Liver (tissue), 9 donors: ENCODE measurements around the gene TRIM7. TPM values are rescaled to one million over a fixed set of nuclear protein-coding genes. Genes with fewer than 3 reads are reported as not detected.

ENCODE experiments used
- DNase-seq: peaks from one replicate; pipeline ENCODE4 v3.0.0-alpha.2; 2017; ENCODE audit warnings: low spot score
- H3K27ac ChIP-seq, 2 donors: one replicate each; pipeline ENCODE4 v1.7.0; 2013; ENCODE audit warnings: inconsistent platforms in 2 of 2, low read length in 2 of 2, control low read depth in 1 of 2, low read depth in 1 of 2, mild to moderate bottlenecking in 1 of 2
- H3K27me3 ChIP-seq, 4 donors: one replicate each; pipeline versions ENCODE4 v1.6.1 to v1.7.0; 2013; ENCODE audit warnings: low read length in 3 of 4, inconsistent platforms in 1 of 4, mild to moderate bottlenecking in 1 of 4, moderate library complexity in 1 of 4; ENCODE audit not compliant: control insufficient read depth in 4 of 4, insufficient read depth in 4 of 4
- H3K36me3 ChIP-seq, 4 donors: one replicate each; pipeline versions ENCODE4 v1.6.1 to v1.7.0; 2013; ENCODE audit warnings: low read length in 3 of 4, mild to moderate bottlenecking in 3 of 4, low read depth in 1 of 4, moderate library complexity in 1 of 4; ENCODE audit not compliant: control insufficient read depth in 4 of 4, insufficient read depth in 3 of 4
- H3K4me1 ChIP-seq, 4 donors: one replicate each; pipeline versions ENCODE4 v1.6.1 to v1.7.0; 2013; ENCODE audit warnings: low read length in 3 of 4, mild to moderate bottlenecking in 3 of 4, moderate library complexity in 1 of 4; ENCODE audit not compliant: control insufficient read depth in 4 of 4, insufficient read depth in 4 of 4
- H3K4me3 ChIP-seq, 3 donors: one replicate each; pipeline versions ENCODE4 v1.6.1 to v1.7.0; 2013; ENCODE audit warnings: low read length in 3 of 3, control low read depth in 1 of 3, low read depth in 1 of 3, mild to moderate bottlenecking in 1 of 3
- H3K9ac ChIP-seq, 2 donors: one replicate each; pipeline ENCODE4 v1.7.0; 2013; ENCODE audit warnings: low read length in 2 of 2, mild to moderate bottlenecking in 2 of 2, moderate library complexity in 2 of 2, control low read depth in 1 of 2, low read depth in 1 of 2
- H3K9me3 ChIP-seq, 4 donors: one replicate each; pipeline versions ENCODE4 v1.6.1 to v1.7.0; 2013; ENCODE audit warnings: low read length in 3 of 4; ENCODE audit not compliant: control insufficient read depth in 4 of 4
- FOXA2 ChIP-seq: IDR thresholded peaks from 2 replicates; pipeline ENCODE4 v1.6.1; 2016; ENCODE audit warnings: antibody characterized with exemption
- GABPA ChIP-seq, 2 donors: IDR thresholded peaks in 1 of 2; conservative IDR thresholded peaks in 1 of 2; 2 replicates each; pipeline ENCODE4 v1.6.1; 2016; ENCODE audit warnings: antibody characterized with exemption in 2 of 2, mild to moderate bottlenecking in 1 of 2, moderate library complexity in 1 of 2
- HNF4A ChIP-seq, 2 donors: conservative IDR thresholded peaks; 2 replicates each; pipeline ENCODE4 v1.6.1; 2016; ENCODE audit warnings: antibody characterized with exemption in 2 of 2, mild to moderate bottlenecking in 2 of 2
- HNF4G ChIP-seq: IDR thresholded peaks from 2 replicates; pipeline ENCODE4 v1.6.1; 2016; ENCODE audit warnings: antibody characterized with exemption
- JUND ChIP-seq, 2 donors: IDR thresholded peaks; 2 replicates each; pipeline ENCODE4 v1.6.1; 2016; ENCODE audit warnings: antibody characterized with exemption in 2 of 2
- MAX ChIP-seq: IDR thresholded peaks from 2 replicates; pipeline ENCODE4 v1.6.1; 2016; ENCODE audit warnings: antibody characterized with exemption
- RAD21 ChIP-seq, 2 donors: IDR thresholded peaks; 2 replicates each; pipeline ENCODE4 v1.6.1; 2016; ENCODE audit warnings: antibody characterized with exemption in 2 of 2, mild to moderate bottlenecking in 2 of 2
- SP1 ChIP-seq: IDR thresholded peaks from 2 replicates; pipeline ENCODE4 v1.6.1; 2018; ENCODE audit warnings: antibody characterized with exemption, mild to moderate bottlenecking
- TAF1 ChIP-seq: conservative IDR thresholded peaks from 2 replicates; pipeline ENCODE4 v1.6.1; 2016; ENCODE audit warnings: antibody characterized with exemption, mild to moderate bottlenecking
- WGBS: extraction: QIAGEN DNeasy Blood & Tissue Kit; methylation state at CpG from one replicate; pipeline ENCODE4 v1.1.7; 2013; 5-methylcytosine and 5-hydroxymethylcytosine counted together
- polyA plus RNA-seq, 2 donors: library from polyadenylated mRNA; stranded (reverse) in 1 of 2; unstranded in 1 of 2; fragments of 200-250 nt in 1 of 2; fragments of >200 nt in 1 of 2; fragmentation: Nextera tagmentation in 1 of 2; extraction: Ambion mirVana in 1 of 2; gene quantifications; one replicate each; pipeline versions ENCODE4 v1.2.1 to v1.2.3, GENCODE V29; 2013 to 2015
- total RNA-seq, 2 donors: library from RNA; depleted of rRNA; stranded (reverse); fragments of >200 nt; gene quantifications; one replicate each; pipeline ENCODE4 v1.2.3, GENCODE V29; 2014
- TF ChIP-seq, protein P1 (sequence below): fragments of 150-350 bp; IDR thresholded peaks from 2 replicates; pipeline ENCODE4 v1.5.1; 2017; ENCODE audit warnings: improper control_type of control experiment, low read depth, low read length; ENCODE audit not compliant: missing input control
- TF ChIP-seq, protein P2 (sequence below): IDR thresholded peaks from 2 replicates; pipeline ENCODE4 v1.6.1; 2016; ENCODE audit warnings: antibody characterized with exemption
- TF ChIP-seq, protein P3 (sequence below): IDR thresholded peaks from 2 replicates; pipeline ENCODE4 v1.6.1; 2016; ENCODE audit warnings: antibody characterized with exemption, mild to moderate bottlenecking
- donor health status: healthy.
- donor health status: healthy.
- donor health status: healthy.
- donor health status: healthy.
- donor health status: healthy.

Gene TRIM7
- total and polyA plus RNA-seq, 4 donors, result 0.10 to 0.50 (median 0.14) TPM; not detected in 1

GRCh38 chr5:181230551-181230950 lies 25.6 kb upstream of the TRIM7 start:
- Histone ChIP-seq H3K9ac (no peak overlapping the region), H3K27ac (no peak overlapping the region), H3K36me3 (peaks cover 15 to 44% (median 24%) of the 10 kb centered on the region in 4 donors), H3K4me3 (no peak overlapping the region), H3K4me1 (peaks cover 0 to 1% (median 0%) of the 10 kb centered on the region in 4 donors), H3K27me3 (no peaks in the 10 kb centered on the region), H3K9me3 (no peaks in the 10 kb centered on the region)
- 94% methylated on average over 6 of the region's 6 CpGs for WGBS
- no peak for DNase-seq
- TF ChIP-seq, protein P1, sequence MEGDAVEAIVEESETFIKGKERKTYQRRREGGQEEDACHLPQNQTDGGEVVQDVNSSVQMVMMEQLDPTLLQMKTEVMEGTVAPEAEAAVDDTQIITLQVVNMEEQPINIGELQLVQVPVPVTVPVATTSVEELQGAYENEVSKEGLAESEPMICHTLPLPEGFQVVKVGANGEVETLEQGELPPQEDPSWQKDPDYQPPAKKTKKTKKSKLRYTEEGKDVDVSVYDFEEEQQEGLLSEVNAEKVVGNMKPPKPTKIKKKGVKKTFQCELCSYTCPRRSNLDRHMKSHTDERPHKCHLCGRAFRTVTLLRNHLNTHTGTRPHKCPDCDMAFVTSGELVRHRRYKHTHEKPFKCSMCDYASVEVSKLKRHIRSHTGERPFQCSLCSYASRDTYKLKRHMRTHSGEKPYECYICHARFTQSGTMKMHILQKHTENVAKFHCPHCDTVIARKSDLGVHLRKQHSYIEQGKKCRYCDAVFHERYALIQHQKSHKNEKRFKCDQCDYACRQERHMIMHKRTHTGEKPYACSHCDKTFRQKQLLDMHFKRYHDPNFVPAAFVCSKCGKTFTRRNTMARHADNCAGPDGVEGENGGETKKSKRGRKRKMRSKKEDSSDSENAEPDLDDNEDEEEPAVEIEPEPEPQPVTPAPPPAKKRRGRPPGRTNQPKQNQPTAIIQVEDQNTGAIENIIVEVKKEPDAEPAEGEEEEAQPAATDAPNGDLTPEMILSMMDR, result no peak

- Histone ChIP-seq H3K4me3 (no peak overlapping the region), H3K9ac (no peak overlapping the region), H3K9me3 (no peaks in the 10 kb centered on the region), H3K36me3 (peaks cover 11 to 39% (median 22%) of the 10 kb centered on the region in 4 donors), H3K4me1 (peaks cover 0 to 1% (median under 1%) of the 10 kb centered on the region in 4 donors), H3K27me3 (no peaks in the 10 kb centered on the region), H3K27ac (no peak overlapping the region)
- TF ChIP-seq FOXA2, result no peak
- no peak for TF ChIP-seq HNF4G
- TF ChIP-seq HNF4A (conservative IDR thresholded peaks at IDR 0.05), result no peak
- TF ChIP-seq, protein P2, sequence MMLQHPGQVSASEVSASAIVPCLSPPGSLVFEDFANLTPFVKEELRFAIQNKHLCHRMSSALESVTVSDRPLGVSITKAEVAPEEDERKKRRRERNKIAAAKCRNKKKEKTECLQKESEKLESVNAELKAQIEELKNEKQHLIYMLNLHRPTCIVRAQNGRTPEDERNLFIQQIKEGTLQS, result no peak
- TF ChIP-seq TAF1, result no peak
- TF ChIP-seq MAX, result no peak
- TF ChIP-seq RAD21 (IDR thresholded peaks at IDR 0.05), result no peak
- TF ChIP-seq, protein P1, result no peak
- TF ChIP-seq, protein P3, sequence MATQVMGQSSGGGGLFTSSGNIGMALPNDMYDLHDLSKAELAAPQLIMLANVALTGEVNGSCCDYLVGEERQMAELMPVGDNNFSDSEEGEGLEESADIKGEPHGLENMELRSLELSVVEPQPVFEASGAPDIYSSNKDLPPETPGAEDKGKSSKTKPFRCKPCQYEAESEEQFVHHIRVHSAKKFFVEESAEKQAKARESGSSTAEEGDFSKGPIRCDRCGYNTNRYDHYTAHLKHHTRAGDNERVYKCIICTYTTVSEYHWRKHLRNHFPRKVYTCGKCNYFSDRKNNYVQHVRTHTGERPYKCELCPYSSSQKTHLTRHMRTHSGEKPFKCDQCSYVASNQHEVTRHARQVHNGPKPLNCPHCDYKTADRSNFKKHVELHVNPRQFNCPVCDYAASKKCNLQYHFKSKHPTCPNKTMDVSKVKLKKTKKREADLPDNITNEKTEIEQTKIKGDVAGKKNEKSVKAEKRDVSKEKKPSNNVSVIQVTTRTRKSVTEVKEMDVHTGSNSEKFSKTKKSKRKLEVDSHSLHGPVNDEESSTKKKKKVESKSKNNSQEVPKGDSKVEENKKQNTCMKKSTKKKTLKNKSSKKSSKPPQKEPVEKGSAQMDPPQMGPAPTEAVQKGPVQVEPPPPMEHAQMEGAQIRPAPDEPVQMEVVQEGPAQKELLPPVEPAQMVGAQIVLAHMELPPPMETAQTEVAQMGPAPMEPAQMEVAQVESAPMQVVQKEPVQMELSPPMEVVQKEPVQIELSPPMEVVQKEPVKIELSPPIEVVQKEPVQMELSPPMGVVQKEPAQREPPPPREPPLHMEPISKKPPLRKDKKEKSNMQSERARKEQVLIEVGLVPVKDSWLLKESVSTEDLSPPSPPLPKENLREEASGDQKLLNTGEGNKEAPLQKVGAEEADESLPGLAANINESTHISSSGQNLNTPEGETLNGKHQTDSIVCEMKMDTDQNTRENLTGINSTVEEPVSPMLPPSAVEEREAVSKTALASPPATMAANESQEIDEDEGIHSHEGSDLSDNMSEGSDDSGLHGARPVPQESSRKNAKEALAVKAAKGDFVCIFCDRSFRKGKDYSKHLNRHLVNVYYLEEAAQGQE, result no peak
- no peak for TF ChIP-seq SP1
- no peak for TF ChIP-seq GABPA (IDR thresholded peaks at IDR 0.05 in 1 of 2, conservative IDR thresholded peaks at IDR 0.05 in 1 of 2)
- no peak for TF ChIP-seq JUND (IDR thresholded peaks at IDR 0.05)
- DNase-seq, result no peak
- WGBS, result 96% methylated on average over 13 of the region's 13 CpGs
These were observed 25.0 kb upstream of the TRIM7 start for GRCh38 chr5:181229996-181230395.
